ENCODE results near the gene HES2. TPM values are rescaled to one million over a fixed set of nuclear protein-coding genes. Genes with fewer than 3 reads are reported as not detected.

Gene HES2
- total and polyA plus RNA-seq, 4 donors = 0.10 TPM; not detected in 3

DNA sequence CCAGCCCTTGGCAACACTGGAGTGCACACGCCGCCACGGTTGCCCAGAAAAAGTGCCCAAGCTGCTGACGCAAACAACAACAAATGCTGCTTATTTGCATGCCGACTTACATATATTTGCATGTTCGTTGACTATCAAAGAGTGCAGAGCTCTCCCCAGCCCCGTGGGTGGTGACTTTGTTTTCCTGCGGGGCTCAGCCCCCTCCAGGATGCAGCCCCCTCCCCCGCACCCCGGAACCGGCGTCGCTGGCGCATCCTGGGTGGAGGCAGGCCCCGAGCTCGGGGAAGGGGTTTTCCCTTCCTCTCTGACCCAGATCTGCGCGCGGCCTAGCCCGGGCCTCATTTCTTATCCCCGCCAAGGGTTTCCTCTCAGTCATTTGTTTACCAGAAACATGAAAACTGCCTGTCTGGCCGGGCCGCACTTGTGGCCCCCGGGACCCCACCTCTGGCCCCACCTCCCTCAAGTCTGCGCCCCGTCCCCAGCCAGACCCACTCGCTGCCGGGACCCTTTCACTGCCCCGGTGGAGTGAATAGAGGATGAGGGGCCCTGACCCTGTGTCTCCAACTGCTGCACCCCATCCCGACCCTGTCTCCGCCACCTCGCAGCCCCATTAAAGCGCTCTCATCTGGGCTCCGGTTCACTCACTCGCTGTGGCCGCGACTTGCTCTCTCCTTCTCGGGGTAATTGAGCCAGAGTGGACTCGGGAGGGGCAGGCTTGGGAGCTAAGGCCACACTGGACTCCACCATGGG, 40.8 kb upstream of the HES2 start:
- H3K4me1 ChIP-seq (ENCODE audit: control insufficient read depth in 4 of 4, insufficient read depth in 4 of 4, low read length in 3 of 4) = peaks cover 1 to 20% (median 8%) of the 10 kb centered on the region in 4 donors
- H3K36me3 ChIP-seq (ENCODE audit: control insufficient read depth in 4 of 4, insufficient read depth in 3 of 4, low read depth in 1 of 4, low read length in 3 of 4) = peaks cover 0 to 14% (median 7%) of the 10 kb centered on the region in 4 donors
- H3K27me3 ChIP-seq (ENCODE audit: control insufficient read depth in 4 of 4, insufficient read depth in 4 of 4, low read length in 3 of 4) = no peaks in the 10 kb centered on the region
- DNase-seq (ENCODE audit: low spot score) = no peak
- H3K4me3 ChIP-seq (ENCODE audit: low read depth in 1 of 3, low read length in 3 of 3) = no peak overlapping the region
- no peak overlapping the region for H3K27ac ChIP-seq (ENCODE audit: low read depth in 1 of 2, low read length in 2 of 2)
- H3K9ac ChIP-seq (ENCODE audit: low read depth in 1 of 2, low read length in 2 of 2) = no peak overlapping the region
- H3K9me3 ChIP-seq (ENCODE audit: control insufficient read depth in 4 of 4, low read length in 3 of 4) = no peaks in the 10 kb centered on the region
- TF ChIP-seq, protein P1, sequence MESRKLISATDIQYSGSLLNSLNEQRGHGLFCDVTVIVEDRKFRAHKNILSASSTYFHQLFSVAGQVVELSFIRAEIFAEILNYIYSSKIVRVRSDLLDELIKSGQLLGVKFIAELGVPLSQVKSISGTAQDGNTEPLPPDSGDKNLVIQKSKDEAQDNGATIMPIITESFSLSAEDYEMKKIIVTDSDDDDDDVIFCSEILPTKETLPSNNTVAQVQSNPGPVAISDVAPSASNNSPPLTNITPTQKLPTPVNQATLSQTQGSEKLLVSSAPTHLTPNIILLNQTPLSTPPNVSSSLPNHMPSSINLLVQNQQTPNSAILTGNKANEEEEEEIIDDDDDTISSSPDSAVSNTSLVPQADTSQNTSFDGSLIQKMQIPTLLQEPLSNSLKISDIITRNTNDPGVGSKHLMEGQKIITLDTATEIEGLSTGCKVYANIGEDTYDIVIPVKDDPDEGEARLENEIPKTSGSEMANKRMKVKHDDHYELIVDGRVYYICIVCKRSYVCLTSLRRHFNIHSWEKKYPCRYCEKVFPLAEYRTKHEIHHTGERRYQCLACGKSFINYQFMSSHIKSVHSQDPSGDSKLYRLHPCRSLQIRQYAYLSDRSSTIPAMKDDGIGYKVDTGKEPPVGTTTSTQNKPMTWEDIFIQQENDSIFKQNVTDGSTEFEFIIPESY (IDR thresholded peaks at IDR 0.05) = no peak
- TF ChIP-seq HNF4G (IDR thresholded peaks at IDR 0.05) (no peak), SP1 (IDR thresholded peaks at IDR 0.05) (no peak), YY1 (IDR thresholded peaks at IDR 0.05) (no peak)
- WGBS = 65% methylated on average over 39 of the region's 39 CpGs

DNA sequence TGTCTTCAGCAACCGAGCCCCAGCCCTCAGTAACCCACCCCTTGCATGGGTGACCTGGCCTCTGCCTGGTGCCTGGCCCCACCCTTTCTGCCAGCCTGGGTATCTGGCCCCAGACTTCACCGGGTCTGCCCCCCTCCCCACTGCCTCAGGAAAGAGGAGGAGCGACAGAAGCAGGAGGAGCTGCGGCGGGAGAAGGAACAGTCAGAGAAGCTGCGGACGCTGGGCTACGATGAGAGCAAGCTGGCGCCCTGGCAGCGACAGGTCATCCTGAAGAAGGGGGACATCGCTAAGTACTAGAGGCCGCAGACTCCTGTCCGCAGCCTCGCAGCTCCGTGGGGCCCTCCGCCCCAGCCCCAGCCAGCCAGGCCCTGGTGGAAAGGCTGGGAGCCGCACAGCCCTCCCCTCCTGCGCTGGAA, 40.1 kb upstream of the HES2 start:
- Histone ChIP-seq H3K4me3 (ENCODE audit: low read depth in 1 of 3, low read length in 3 of 3) (no peak overlapping the region), H3K9ac (ENCODE audit: low read depth in 1 of 2, low read length in 2 of 2) (no peak overlapping the region), H3K4me1 (ENCODE audit: control insufficient read depth in 4 of 4, insufficient read depth in 4 of 4, low read length in 3 of 4) (peaks cover 2 to 18% (median 7%) of the 10 kb centered on the region in 4 donors), H3K27ac (ENCODE audit: low read depth in 1 of 2, low read length in 2 of 2) (no peak overlapping the region), H3K36me3 (ENCODE audit: control insufficient read depth in 4 of 4, insufficient read depth in 3 of 4, low read depth in 1 of 4, low read length in 3 of 4) (peaks cover 0 to 14% (median 8%) of the 10 kb centered on the region in 4 donors), H3K27me3 (ENCODE audit: control insufficient read depth in 4 of 4, insufficient read depth in 4 of 4, low read length in 3 of 4) (no peaks in the 10 kb centered on the region), H3K9me3 (ENCODE audit: control insufficient read depth in 4 of 4, low read length in 3 of 4) (no peaks in the 10 kb centered on the region)
- 72% methylated on average over 18 of the region's 18 CpGs for WGBS
- no peak for DNase-seq (ENCODE audit: low spot score)
- TF ChIP-seq HNF4G (IDR thresholded peaks at IDR 0.05) = no peak
- TF ChIP-seq, protein P2, sequence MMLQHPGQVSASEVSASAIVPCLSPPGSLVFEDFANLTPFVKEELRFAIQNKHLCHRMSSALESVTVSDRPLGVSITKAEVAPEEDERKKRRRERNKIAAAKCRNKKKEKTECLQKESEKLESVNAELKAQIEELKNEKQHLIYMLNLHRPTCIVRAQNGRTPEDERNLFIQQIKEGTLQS (IDR thresholded peaks at IDR 0.05) = no peak
- no peak for TF ChIP-seq YY1 (IDR thresholded peaks at IDR 0.05)
- TF ChIP-seq NR2F2 (IDR thresholded peaks at IDR 0.05) = no peak
- TF ChIP-seq HNF4A (conservative IDR thresholded peaks at IDR 0.05) = no peak
- TF ChIP-seq, protein P3, sequence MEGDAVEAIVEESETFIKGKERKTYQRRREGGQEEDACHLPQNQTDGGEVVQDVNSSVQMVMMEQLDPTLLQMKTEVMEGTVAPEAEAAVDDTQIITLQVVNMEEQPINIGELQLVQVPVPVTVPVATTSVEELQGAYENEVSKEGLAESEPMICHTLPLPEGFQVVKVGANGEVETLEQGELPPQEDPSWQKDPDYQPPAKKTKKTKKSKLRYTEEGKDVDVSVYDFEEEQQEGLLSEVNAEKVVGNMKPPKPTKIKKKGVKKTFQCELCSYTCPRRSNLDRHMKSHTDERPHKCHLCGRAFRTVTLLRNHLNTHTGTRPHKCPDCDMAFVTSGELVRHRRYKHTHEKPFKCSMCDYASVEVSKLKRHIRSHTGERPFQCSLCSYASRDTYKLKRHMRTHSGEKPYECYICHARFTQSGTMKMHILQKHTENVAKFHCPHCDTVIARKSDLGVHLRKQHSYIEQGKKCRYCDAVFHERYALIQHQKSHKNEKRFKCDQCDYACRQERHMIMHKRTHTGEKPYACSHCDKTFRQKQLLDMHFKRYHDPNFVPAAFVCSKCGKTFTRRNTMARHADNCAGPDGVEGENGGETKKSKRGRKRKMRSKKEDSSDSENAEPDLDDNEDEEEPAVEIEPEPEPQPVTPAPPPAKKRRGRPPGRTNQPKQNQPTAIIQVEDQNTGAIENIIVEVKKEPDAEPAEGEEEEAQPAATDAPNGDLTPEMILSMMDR (IDR thresholded peaks at IDR 0.05; ENCODE audit: low read depth, low read length, missing input control) = no peak
- no peak for TF ChIP-seq FOXA1 (IDR thresholded peaks at IDR 0.05)
- TF ChIP-seq JUND (IDR thresholded peaks at IDR 0.05) = no peak
- no peak for TF ChIP-seq RAD21 (IDR thresholded peaks at IDR 0.05)
- no peak for TF ChIP-seq RXRA (IDR thresholded peaks at IDR 0.05)
- TF ChIP-seq, protein P4, sequence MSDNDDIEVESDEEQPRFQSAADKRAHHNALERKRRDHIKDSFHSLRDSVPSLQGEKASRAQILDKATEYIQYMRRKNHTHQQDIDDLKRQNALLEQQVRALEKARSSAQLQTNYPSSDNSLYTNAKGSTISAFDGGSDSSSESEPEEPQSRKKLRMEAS (IDR thresholded peaks at IDR 0.05) = no peak
- TF ChIP-seq GABPA (IDR thresholded peaks at IDR 0.05 in 1 of 2, conservative IDR thresholded peaks at IDR 0.05 in 1 of 2) = no peak
- TF ChIP-seq FOXA2 (IDR thresholded peaks at IDR 0.05) = no peak
- TF ChIP-seq, protein P5, sequence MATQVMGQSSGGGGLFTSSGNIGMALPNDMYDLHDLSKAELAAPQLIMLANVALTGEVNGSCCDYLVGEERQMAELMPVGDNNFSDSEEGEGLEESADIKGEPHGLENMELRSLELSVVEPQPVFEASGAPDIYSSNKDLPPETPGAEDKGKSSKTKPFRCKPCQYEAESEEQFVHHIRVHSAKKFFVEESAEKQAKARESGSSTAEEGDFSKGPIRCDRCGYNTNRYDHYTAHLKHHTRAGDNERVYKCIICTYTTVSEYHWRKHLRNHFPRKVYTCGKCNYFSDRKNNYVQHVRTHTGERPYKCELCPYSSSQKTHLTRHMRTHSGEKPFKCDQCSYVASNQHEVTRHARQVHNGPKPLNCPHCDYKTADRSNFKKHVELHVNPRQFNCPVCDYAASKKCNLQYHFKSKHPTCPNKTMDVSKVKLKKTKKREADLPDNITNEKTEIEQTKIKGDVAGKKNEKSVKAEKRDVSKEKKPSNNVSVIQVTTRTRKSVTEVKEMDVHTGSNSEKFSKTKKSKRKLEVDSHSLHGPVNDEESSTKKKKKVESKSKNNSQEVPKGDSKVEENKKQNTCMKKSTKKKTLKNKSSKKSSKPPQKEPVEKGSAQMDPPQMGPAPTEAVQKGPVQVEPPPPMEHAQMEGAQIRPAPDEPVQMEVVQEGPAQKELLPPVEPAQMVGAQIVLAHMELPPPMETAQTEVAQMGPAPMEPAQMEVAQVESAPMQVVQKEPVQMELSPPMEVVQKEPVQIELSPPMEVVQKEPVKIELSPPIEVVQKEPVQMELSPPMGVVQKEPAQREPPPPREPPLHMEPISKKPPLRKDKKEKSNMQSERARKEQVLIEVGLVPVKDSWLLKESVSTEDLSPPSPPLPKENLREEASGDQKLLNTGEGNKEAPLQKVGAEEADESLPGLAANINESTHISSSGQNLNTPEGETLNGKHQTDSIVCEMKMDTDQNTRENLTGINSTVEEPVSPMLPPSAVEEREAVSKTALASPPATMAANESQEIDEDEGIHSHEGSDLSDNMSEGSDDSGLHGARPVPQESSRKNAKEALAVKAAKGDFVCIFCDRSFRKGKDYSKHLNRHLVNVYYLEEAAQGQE (IDR thresholded peaks at IDR 0.05) = no peak
- TF ChIP-seq, protein P1 (IDR thresholded peaks at IDR 0.05) = no peak
- no peak for TF ChIP-seq TAF1 (conservative IDR thresholded peaks at IDR 0.05)
- no peak for TF ChIP-seq SP1 (IDR thresholded peaks at IDR 0.05)
- no peak for TF ChIP-seq EGR1 (IDR thresholded peaks at IDR 0.05; ENCODE audit: low read depth in 2 of 2)

All from liver (tissue), 9 donors.